Parathyroid adenoma (tissue), 2 donors: ENCODE measurements around the gene HPN.
"Not testable (repeated sequence)": the region's sequence is repeated elsewhere in the genome, so short reads cannot be mapped to it uniquely, and the experiment has no call there.

ENCODE experiments used
- H2AFZ ChIP-seq: fragments of 300-600 bp; sonication (generic); one replicate; pipeline ENCODE4 v1.7.0; 2017; ENCODE audit warnings: antibody characterized with exemption, mild to moderate bottlenecking
- H3K27ac ChIP-seq: fragments of 300-600 bp; sonication (generic); one replicate; pipeline ENCODE4 v1.7.0; 2017
- H3K27me3 ChIP-seq: fragments of 300-600 bp; sonication (generic); one replicate; pipeline ENCODE4 v1.7.0; 2017; ENCODE audit warnings: low read length; ENCODE audit not compliant: control insufficient read depth, insufficient read depth
- H3K36me3 ChIP-seq: fragments of 300-600 bp; sonication (generic); one replicate; pipeline ENCODE4 v1.7.0; 2017; ENCODE audit warnings: low read length; ENCODE audit not compliant: control insufficient read depth, insufficient read depth
- H3K4me1 ChIP-seq: fragments of 300-600 bp; sonication (generic); one replicate; pipeline ENCODE4 v1.7.0; 2017; ENCODE audit warnings: control low read depth
- H3K4me2 ChIP-seq: fragments of 300-600 bp; sonication (generic); one replicate; pipeline ENCODE4 v1.7.0; 2017; ENCODE audit warnings: low read length
- H3K4me3 ChIP-seq: fragments of 300-600 bp; sonication (generic); one replicate; pipeline ENCODE4 v1.7.0; 2017; ENCODE audit warnings: low read depth, low read length
- H3K79me2 ChIP-seq: fragments of 300-600 bp; sonication (generic); one replicate; pipeline ENCODE4 v1.7.0; 2017; ENCODE audit warnings: control low read depth
- H3K9ac ChIP-seq: fragments of 300-600 bp; sonication (generic); one replicate; pipeline ENCODE4 v1.7.0; 2017; ENCODE audit warnings: mild to moderate bottlenecking
- H3K9me3 ChIP-seq: fragments of 300-600 bp; sonication (generic); one replicate; pipeline ENCODE4 v1.7.0; 2017; ENCODE audit warnings: low read length; ENCODE audit not compliant: control insufficient read depth
- TF ChIP-seq, protein P1 (sequence below): fragments of 300-600 bp; sonication (generic); IDR thresholded peaks from one replicate; pipeline ENCODE4 v1.7.0; 2017; ENCODE audit warnings: antibody characterized with exemption, mild to moderate bottlenecking
- donor health status: primary hyperparathyroidism.

Gene HPN

GRCh38 chr19:35041548-35042055 lies at the start of gene HPN:
HPN (plus strand) TSS chr19:35041721; CDS start chr19:35042507, 786 bp downstream.
- Histone ChIP-seq H3K27ac (peak within 1 kb of the TSS; percentile 99), H3K9me3 (no peaks in the 10 kb centered on the region), H3K9ac (peak within 1 kb of the TSS; percentile 90), H3K79me2 (peaks cover 5% of the 10 kb centered on the region), H3K4me2 (peak within 1 kb of the TSS; percentile 87), H3K36me3 (no peaks in the 10 kb centered on the region), H3K27me3 (no peaks in the 10 kb centered on the region), H3K4me3 (peak within 1 kb of the TSS; percentile 66), H2AFZ (peak within 1 kb of the TSS; percentile 71), H3K4me1 (peaks cover 26% of the 10 kb centered on the region)
- TF ChIP-seq, protein P1, sequence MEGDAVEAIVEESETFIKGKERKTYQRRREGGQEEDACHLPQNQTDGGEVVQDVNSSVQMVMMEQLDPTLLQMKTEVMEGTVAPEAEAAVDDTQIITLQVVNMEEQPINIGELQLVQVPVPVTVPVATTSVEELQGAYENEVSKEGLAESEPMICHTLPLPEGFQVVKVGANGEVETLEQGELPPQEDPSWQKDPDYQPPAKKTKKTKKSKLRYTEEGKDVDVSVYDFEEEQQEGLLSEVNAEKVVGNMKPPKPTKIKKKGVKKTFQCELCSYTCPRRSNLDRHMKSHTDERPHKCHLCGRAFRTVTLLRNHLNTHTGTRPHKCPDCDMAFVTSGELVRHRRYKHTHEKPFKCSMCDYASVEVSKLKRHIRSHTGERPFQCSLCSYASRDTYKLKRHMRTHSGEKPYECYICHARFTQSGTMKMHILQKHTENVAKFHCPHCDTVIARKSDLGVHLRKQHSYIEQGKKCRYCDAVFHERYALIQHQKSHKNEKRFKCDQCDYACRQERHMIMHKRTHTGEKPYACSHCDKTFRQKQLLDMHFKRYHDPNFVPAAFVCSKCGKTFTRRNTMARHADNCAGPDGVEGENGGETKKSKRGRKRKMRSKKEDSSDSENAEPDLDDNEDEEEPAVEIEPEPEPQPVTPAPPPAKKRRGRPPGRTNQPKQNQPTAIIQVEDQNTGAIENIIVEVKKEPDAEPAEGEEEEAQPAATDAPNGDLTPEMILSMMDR: no peak

GRCh38 chr19:34992582-34992981 lies 48.9 kb upstream of the HPN start:
- not testable (repeated sequence) for H3K79me2 ChIP-seq, H3K27ac ChIP-seq, H3K4me3 ChIP-seq, H3K36me3 ChIP-seq, H3K4me1 ChIP-seq, H3K4me2 ChIP-seq, H2AFZ ChIP-seq, H3K27me3 ChIP-seq, H3K9me3 ChIP-seq, H3K9ac ChIP-seq

- TF ChIP-seq, protein P1: no peak
- H3K4me1 ChIP-seq: peaks cover 4% of the 10 kb centered on the region
Measured at GRCh38 chr19:34994286-34994642, 47.3 kb upstream of the HPN start.

GRCh38 chr19:34994643-34995541 lies 46.6 kb upstream of the HPN start:
- Histone ChIP-seq H3K9me3 (no peaks in the 10 kb centered on the region), H3K36me3 (no peaks in the 10 kb centered on the region), H3K9ac (no peak overlapping the region), H3K4me2 (no peak overlapping the region), H3K27ac (peak overlapping the region; percentile 56), H3K79me2 (peaks cover 1% of the 10 kb centered on the region), H3K27me3 (no peaks in the 10 kb centered on the region), H3K4me1 (peaks cover 4% of the 10 kb centered on the region), H3K4me3 (no peak overlapping the region), H2AFZ (no peak overlapping the region)
- TF ChIP-seq, protein P1: no peak

More at GRCh38 chr19:34994286-34994642, 47.3 kb upstream of the HPN start:
- Histone ChIP-seq H2AFZ (no peak overlapping the region), H3K36me3 (no peaks in the 10 kb centered on the region), H3K4me3 (no peak overlapping the region), H3K27me3 (no peaks in the 10 kb centered on the region), H3K79me2 (no peaks in the 10 kb centered on the region), H3K27ac (peak overlapping the region; percentile 56), H3K9ac (no peak overlapping the region), H3K4me2 (no peak overlapping the region), H3K9me3 (no peaks in the 10 kb centered on the region)

DNA sequence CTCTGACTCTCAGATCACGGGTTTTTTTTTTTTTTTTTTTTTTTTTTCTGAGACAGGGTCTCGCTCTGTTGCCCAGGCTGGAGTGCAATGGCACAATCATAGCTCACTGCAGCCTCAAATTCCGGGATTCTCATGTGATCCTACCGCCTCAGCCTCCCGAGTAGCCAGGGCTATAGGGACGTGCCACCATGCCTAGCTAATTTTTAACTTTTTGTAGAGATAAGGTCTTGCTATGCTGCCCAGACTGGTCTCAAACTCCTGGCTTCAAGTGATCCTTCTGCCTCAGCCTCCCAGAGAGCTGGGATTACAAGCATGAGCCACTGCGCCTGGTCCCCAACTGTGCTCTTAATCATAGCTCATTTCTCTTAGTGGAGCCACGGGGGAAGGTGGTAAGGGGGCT lies 46.0 kb upstream of the HPN start:
- Histone ChIP-seq H3K27me3 (no peaks in the 10 kb centered on the region), H3K79me2 (peaks cover 2% of the 10 kb centered on the region), H3K9ac (no peak overlapping the region), H2AFZ (no peak overlapping the region), H3K4me1 (peaks cover 4% of the 10 kb centered on the region), H3K4me2 (no peak overlapping the region), H3K4me3 (no peak overlapping the region), H3K36me3 (no peaks in the 10 kb centered on the region), H3K9me3 (no peaks in the 10 kb centered on the region), H3K27ac (peak overlapping the region; percentile 56)
- TF ChIP-seq, protein P1: no peak
